Nephron progenitor cell (in vitro differentiated cells): Measurements from ENCODE around the gene UGT3A1.
"Not testable (repeated sequence)": the region's sequence is repeated elsewhere in the genome, so short reads cannot be mapped to it uniquely, and the experiment has no call there.

ENCODE experiments used
- DNase-seq: peaks from one replicate; pipeline ENCODE4 v3.0.0; 2021
- H3K27ac Mint-ChIP-seq: 2 replicates; pipeline ENCODE4 v1.8.0; 2021; ENCODE audit warnings: mild to moderate bottlenecking, moderate library complexity, mixed read lengths
- H3K27me3 Mint-ChIP-seq: 2 replicates; pipeline ENCODE4 v1.8.0; 2021; ENCODE audit warnings: mild to moderate bottlenecking, low read depth, mixed read lengths; ENCODE audit not compliant: poor library complexity
- H3K36me3 Mint-ChIP-seq: 2 replicates; pipeline ENCODE4 v1.8.0; 2021; ENCODE audit warnings: low read depth, mixed read lengths
- H3K4me1 Mint-ChIP-seq: 2 replicates; pipeline ENCODE4 v1.8.0; 2021; ENCODE audit warnings: mixed read lengths
- H3K4me3 Mint-ChIP-seq: 2 replicates; pipeline ENCODE4 v1.8.0; 2021; ENCODE audit warnings: mild to moderate bottlenecking, moderate library complexity, mixed read lengths
- H3K9me3 Mint-ChIP-seq: 2 replicates; pipeline ENCODE4 v1.8.0; 2021; ENCODE audit warnings: mild to moderate bottlenecking, moderate library complexity, mixed read lengths
- TF ChIP-seq, protein P1 (sequence below): fragments of 200-600 bp; sonication (generic); IDR thresholded peaks from 2 replicates; pipeline ENCODE4 v1.5.0; 2021; ENCODE audit warnings: antibody characterized with exemption

UGT3A1 gene

DNA sequence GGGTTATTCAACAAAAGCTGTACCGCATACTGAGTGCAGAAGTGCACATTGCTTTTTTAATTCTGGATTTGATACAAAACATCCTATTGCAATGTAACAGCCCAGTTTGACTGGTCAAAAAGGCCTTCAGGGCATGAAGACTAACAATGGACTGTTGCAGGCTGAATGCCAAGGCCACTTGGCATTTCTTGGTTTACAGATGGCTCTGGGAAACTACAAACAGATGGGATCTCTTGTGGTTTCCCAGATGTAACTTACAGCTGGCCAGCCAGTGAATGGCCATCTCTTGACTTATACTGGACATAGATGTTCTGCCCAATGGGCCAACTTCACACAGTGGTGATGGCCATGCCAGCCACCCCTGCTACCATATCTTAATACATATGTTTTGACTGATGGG lies 38.7 kb upstream of the UGT3A1 start:
- Mint-ChIP-seq H3K9me3 (peaks cover 14% of the 10 kb centered on the region), H3K27me3 (peaks cover 4% of the 10 kb centered on the region), H3K36me3 (no peaks in the 10 kb centered on the region), H3K4me1 (no peaks in the 10 kb centered on the region), H3K27ac (no peak overlapping the region), H3K4me3 (no peak overlapping the region)
- no peak for DNase-seq
- TF ChIP-seq, protein P1, sequence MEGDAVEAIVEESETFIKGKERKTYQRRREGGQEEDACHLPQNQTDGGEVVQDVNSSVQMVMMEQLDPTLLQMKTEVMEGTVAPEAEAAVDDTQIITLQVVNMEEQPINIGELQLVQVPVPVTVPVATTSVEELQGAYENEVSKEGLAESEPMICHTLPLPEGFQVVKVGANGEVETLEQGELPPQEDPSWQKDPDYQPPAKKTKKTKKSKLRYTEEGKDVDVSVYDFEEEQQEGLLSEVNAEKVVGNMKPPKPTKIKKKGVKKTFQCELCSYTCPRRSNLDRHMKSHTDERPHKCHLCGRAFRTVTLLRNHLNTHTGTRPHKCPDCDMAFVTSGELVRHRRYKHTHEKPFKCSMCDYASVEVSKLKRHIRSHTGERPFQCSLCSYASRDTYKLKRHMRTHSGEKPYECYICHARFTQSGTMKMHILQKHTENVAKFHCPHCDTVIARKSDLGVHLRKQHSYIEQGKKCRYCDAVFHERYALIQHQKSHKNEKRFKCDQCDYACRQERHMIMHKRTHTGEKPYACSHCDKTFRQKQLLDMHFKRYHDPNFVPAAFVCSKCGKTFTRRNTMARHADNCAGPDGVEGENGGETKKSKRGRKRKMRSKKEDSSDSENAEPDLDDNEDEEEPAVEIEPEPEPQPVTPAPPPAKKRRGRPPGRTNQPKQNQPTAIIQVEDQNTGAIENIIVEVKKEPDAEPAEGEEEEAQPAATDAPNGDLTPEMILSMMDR = no peak

DNA sequence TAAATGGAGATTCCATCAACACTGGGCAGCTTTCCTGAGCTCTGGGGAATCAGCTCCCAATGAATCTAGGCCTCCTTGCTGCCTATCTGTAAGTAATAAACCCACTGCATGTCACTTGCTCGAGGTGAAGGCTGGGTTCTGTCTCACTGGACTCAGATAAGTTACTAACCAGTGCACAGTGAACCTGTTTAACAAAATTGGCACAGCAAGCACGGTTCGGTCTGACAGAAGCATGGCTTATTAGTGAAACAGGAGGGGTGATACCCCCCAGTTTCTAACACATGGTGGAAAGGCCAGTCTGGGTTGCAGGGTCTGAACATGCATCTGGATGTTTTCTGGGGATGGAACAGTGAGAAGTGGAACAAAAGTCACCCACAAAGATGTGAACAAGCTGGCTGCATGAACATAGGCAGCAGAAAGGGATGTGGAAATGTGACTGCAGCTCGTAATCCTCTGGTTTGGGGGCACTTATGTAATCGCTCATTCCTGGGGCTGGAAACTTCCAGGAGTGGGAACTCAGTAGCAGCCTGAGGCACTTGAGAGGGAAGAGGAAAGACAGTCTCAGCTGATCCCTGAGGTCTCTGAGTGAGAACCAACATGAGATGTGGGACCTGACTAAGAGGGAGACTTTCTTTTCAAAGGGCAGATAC lies 37.8 kb upstream of the UGT3A1 start:
- TF ChIP-seq, protein P1 = no peak
- no peak overlapping the region for H3K27ac Mint-ChIP-seq
- DNase-seq = no peak
- no peaks in the 10 kb centered on the region for H3K4me1 Mint-ChIP-seq
- no peak overlapping the region for H3K4me3 Mint-ChIP-seq
- H3K36me3 Mint-ChIP-seq = no peaks in the 10 kb centered on the region
- H3K27me3 Mint-ChIP-seq = peaks cover 4% of the 10 kb centered on the region
- peaks cover 24% of the 10 kb centered on the region for H3K9me3 Mint-ChIP-seq

DNA sequence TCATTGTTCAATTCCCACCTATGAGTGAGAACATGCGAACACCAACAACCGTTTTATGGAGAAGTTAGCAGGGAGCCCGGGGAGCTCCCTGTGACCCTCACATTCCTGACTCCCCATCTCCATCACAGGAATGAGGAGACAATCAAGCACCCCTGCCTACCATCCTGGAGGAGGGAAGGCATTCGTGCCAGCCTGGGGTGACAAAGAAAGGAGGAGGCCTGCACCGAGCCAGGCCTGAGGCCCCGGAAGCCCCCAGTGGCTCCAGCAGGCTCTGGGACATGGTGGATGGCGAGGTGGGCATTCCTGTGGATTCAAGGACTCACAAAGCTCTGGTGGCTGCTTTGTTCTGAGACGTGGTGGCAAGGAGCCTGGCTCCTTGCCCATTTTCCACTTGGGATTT lies 36.5 kb upstream of the UGT3A1 start:
- H3K4me1 Mint-ChIP-seq = no peaks in the 10 kb centered on the region
- H3K27ac Mint-ChIP-seq = no peak overlapping the region
- H3K27me3 Mint-ChIP-seq = peaks cover 10% of the 10 kb centered on the region

DNA sequence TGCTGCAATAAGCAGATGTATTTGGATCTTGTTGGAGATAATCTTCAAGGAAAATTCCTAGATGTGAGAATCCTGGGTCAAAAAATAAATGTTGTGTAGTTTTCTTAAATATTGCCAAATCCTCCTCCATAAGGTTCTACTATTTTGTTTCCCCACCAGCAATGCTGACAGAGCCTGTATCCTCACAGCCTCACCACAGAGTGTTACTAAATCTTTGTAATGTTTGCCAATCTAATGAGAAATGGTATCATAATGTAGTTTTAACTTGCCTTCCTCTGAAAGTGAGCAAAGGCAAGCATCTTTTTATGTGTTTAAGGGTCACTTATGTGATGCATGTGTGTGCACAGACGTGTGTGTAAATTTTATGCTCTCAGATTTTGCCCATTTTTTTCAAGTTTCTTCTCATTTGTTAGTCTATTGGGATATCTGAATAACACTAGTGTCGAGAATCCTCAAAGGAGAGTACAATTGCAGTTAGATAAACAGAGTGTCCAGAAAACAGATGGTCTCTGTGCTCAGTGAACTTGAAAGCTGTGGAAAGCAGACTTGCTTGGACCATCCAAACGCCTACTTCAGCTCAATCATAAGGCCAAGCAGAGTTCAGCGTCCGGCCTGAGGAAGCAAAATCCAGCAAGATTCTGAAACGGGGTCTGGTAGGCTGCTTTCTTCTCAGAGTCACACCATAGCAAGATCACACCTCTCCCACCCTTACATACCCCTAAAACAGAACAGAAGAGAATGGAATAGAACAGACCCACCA lies 35.7 kb upstream of the UGT3A1 start:
- no peaks in the 10 kb centered on the region for H3K4me1 Mint-ChIP-seq
- TF ChIP-seq, protein P1 = no peak
- H3K36me3 Mint-ChIP-seq = no peaks in the 10 kb centered on the region
- H3K9me3 Mint-ChIP-seq = peaks cover 30% of the 10 kb centered on the region
- no peak for DNase-seq
- peaks cover 12% of the 10 kb centered on the region for H3K27me3 Mint-ChIP-seq
- peak overlapping the region; percentile 49 for H3K27ac Mint-ChIP-seq
- H3K4me3 Mint-ChIP-seq = no peak overlapping the region

More for the DNA sequence above, 36.5 kb upstream of the UGT3A1 start:
- Mint-ChIP-seq H3K4me3 (no peak overlapping the region), H3K9me3 (peaks cover 26% of the 10 kb centered on the region), H3K36me3 (no peaks in the 10 kb centered on the region)
- TF ChIP-seq, protein P1 = no peak
- no peak for DNase-seq

DNA sequence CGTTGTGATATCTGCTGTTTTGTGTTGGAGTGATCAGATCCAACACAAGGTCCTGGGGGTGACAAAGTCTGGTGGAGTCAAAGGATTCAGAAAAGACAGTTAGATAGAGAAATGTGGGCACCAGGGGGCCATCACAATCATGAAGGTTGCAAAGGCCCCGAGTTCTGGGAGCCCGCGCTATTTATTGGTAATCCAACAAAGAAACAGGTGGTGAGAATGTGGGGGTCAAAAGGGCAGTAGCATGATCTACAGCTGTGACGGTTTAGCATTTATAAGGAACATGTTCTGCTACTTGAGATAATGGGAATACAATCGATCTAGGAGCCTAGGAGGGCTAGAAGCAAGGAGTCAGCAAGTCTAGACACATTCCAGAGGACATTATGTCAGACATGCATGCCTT lies 31.1 kb upstream of the UGT3A1 start:
- H3K4me1 Mint-ChIP-seq, H3K36me3 Mint-ChIP-seq, H3K4me3 Mint-ChIP-seq, DNase-seq, H3K27me3 Mint-ChIP-seq, H3K27ac Mint-ChIP-seq: not testable (repeated sequence)
- peaks cover 47% of the 10 kb centered on the region for H3K9me3 Mint-ChIP-seq

DNA sequence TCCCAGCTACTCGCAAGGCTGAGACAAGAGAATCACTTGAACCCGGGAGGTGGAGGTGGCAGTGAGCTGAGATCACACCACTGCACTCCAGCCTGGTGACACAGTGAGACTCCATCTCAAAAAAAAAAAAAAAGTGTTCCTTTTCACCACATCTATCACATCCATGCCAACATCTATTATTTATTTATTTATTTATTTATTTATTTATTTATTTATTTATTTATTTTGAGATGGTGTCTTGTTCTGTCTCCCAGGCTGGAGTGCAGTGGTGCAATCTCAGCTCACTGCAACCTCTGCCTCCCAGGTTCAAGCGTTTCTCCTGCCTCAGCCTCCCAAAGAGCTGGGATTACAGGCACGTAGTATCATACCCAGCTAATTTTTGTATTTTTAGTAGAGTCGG lies 28.4 kb upstream of the UGT3A1 start:
- not testable (repeated sequence) for H3K4me1 Mint-ChIP-seq, H3K27me3 Mint-ChIP-seq, DNase-seq, H3K27ac Mint-ChIP-seq, H3K36me3 Mint-ChIP-seq, H3K4me3 Mint-ChIP-seq
- H3K9me3 Mint-ChIP-seq = peaks cover 51% of the 10 kb centered on the region

DNA sequence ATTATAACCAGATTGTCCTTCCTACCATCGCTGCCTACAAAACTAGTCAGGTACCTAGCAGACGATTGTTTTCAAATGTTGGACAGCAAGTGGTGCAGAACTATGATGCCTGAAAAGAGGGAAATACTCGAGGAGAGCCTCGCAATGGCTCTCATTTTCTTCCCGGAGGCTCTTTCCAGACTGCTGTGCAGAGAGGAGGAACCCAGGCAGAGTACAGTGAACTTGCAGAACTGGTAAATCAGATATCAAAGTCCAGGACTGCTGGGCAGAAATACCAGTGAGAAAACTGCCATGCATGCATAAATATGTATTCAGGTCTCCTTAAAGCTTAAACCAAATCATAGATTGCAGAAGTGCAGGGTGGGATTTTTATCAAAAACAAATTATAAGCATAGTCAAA lies 26.4 kb upstream of the UGT3A1 start:
- TF ChIP-seq, protein P1 = no peak
- peaks cover 2% of the 10 kb centered on the region for H3K27me3 Mint-ChIP-seq
- H3K27ac Mint-ChIP-seq = no peak overlapping the region
- DNase-seq = no peak
- H3K4me3 Mint-ChIP-seq = no peak overlapping the region
- H3K9me3 Mint-ChIP-seq = peaks cover 63% of the 10 kb centered on the region
- no peaks in the 10 kb centered on the region for H3K4me1 Mint-ChIP-seq
- H3K36me3 Mint-ChIP-seq = no peaks in the 10 kb centered on the region
